RWPE2 (cell line): ENCODE results near the gene SH3PXD2B.
"Not testable (repeated sequence)": the region's sequence is repeated elsewhere in the genome, so short reads cannot be mapped to it uniquely, and the experiment has no call there.

Experiments used
- ATAC-seq: fragments of 200-7000 bp; cut with Tn5 transposase; 3 replicates; pipeline ENCODE4 v1.9.1; 2021; ENCODE audit warnings: low read depth
- DNase-seq: peaks from one replicate; pipeline ENCODE4 v3.0.0-alpha.2; 2020; ENCODE audit warnings: low spot score
- H3K27ac ChIP-seq: fragments of 450-650 bp; 2 replicates; pipeline ENCODE4 v1.5.1; 2017; ENCODE audit warnings: mild to moderate bottlenecking; ENCODE audit not compliant: poor library complexity, severe bottlenecking
- H3K27me3 ChIP-seq: fragments of 250-450 bp; sonication (Bioruptor Pico); 2 replicates; pipeline ENCODE4 v1.5.1; 2021; ENCODE audit warnings: mild to moderate bottlenecking, moderate library complexity; ENCODE audit not compliant: insufficient read depth, poor library complexity, severe bottlenecking
- H3K36me3 ChIP-seq: fragments of 250-450 bp; sonication (Bioruptor Pico); 2 replicates; pipeline ENCODE4 v1.5.1; 2020; ENCODE audit warnings: low read depth, mild to moderate bottlenecking, moderate library complexity
- H3K4me1 ChIP-seq: fragments of 250-450 bp; sonication (Bioruptor Pico); 2 replicates; pipeline ENCODE4 v1.5.1; 2021; ENCODE audit warnings: mild to moderate bottlenecking, moderate library complexity; ENCODE audit not compliant: insufficient read depth, poor library complexity, severe bottlenecking
- H3K4me3 ChIP-seq: fragments of 250-450 bp; sonication (Bioruptor Pico); 2 replicates; pipeline ENCODE4 v1.5.1; 2021; ENCODE audit warnings: mild to moderate bottlenecking, moderate library complexity; ENCODE audit not compliant: severe bottlenecking
- H3K9me3 ChIP-seq: fragments of 250-450 bp; sonication (Bioruptor Pico); 2 replicates; pipeline ENCODE4 v1.5.1; 2021; ENCODE audit warnings: mild to moderate bottlenecking, moderate library complexity; ENCODE audit not compliant: severe bottlenecking
- TF ChIP-seq, protein P1 (sequence below): fragments of 450-650 bp; IDR thresholded peaks from one replicate; pipeline ENCODE4 v1.5.1; 2017; ENCODE audit warnings: mild to moderate bottlenecking, moderate library complexity; ENCODE audit not compliant: poor library complexity, severe bottlenecking

SH3PXD2B gene

DNA sequence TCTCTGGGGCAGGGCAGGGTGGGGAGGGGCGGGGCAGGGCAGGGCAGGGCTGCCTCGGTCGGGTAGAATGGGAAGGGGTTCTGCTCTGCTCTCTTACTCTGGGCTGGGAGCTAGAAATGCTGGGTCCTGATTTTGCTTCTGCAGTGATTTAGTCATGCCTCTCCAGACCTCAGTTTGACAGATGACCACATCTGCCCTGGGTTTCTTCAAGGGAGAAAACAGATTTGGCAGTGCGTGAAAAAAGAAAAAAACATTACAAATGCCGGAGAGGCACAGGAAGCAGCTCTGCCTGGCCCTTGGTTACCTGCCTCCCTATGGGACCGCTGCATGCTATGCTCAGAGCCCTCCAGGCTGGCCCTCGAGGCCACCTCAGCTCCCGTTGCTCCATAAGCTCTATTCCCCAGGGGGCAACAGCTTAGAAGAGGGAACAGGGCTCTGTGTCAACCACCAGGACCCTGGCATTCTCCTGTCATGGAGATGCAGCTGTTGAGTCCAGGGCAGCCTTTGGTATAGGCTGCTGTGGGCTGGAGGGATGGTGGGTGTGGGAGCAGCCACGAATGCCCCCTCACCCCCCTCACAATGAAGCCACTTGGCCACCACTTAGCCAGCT lies 117.5 kb downstream of the SH3PXD2B start:
- Histone ChIP-seq H3K27me3 (no peaks in the 10 kb centered on the region), H3K27ac (no peak overlapping the region)

DNA sequence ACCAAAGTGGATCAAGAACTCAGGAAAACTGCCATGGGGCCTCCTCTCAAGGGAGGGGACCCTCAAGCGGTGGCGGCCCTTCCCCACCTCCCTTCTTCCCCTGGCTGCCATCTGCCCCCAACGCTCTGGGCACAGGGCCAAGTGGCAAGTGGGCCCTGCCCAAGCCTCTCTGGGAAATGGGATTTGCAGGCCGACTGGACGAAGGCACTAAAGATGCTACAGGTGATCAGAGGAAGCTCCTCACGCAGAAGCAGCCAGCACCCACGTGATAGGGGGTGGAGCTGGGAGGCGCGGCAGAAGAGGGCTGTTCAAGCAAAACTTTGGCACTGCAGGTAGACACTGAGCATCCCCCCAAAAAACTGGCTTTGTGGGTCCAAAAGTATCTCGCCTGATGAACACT lies 118.1 kb downstream of the SH3PXD2B start:
- TF ChIP-seq, protein P1, sequence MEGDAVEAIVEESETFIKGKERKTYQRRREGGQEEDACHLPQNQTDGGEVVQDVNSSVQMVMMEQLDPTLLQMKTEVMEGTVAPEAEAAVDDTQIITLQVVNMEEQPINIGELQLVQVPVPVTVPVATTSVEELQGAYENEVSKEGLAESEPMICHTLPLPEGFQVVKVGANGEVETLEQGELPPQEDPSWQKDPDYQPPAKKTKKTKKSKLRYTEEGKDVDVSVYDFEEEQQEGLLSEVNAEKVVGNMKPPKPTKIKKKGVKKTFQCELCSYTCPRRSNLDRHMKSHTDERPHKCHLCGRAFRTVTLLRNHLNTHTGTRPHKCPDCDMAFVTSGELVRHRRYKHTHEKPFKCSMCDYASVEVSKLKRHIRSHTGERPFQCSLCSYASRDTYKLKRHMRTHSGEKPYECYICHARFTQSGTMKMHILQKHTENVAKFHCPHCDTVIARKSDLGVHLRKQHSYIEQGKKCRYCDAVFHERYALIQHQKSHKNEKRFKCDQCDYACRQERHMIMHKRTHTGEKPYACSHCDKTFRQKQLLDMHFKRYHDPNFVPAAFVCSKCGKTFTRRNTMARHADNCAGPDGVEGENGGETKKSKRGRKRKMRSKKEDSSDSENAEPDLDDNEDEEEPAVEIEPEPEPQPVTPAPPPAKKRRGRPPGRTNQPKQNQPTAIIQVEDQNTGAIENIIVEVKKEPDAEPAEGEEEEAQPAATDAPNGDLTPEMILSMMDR = no peak

More for the DNA sequence above, 117.5 kb downstream of the SH3PXD2B start:
- H3K9me3 ChIP-seq = no peaks in the 10 kb centered on the region
- H3K4me1 ChIP-seq = no peaks in the 10 kb centered on the region
- H3K36me3 ChIP-seq = peaks cover 4% of the 10 kb centered on the region
- no peak for DNase-seq
- TF ChIP-seq, protein P1 = no peak
- H3K4me3 ChIP-seq = no peak overlapping the region
- no peak; the same call in 2 of the 3 replicates for ATAC-seq

DNA sequence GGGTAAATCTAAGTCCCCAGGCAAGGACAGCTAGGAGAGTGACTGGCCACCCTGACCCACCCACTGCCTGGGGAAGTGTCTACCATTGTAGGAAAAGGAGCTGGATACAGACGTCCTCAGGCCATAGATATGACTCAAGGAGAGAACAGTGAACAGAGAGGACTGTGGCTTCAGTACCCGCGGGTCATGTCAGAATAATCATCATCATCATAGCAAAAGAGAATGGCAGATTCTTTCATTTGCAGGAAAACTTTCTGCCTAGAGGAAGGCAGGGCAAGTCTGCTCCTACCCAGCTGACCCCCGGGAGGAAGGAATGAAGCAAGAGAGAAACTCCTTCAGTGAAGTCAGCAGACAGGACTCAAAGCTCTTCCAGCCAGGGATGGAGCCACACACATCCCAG lies 118.6 kb downstream of the SH3PXD2B start:
- DNase-seq (no peak), ATAC-seq (no peak)
- no peak overlapping the region for H3K4me3 ChIP-seq
- H3K4me1 ChIP-seq = no peaks in the 10 kb centered on the region
- H3K9me3 ChIP-seq = no peaks in the 10 kb centered on the region
- H3K27ac ChIP-seq = no peak overlapping the region
- H3K36me3 ChIP-seq = no peaks in the 10 kb centered on the region; the same call in none of the 2 replicates
- TF ChIP-seq, protein P1 = no peak
- H3K27me3 ChIP-seq = no peaks in the 10 kb centered on the region

More for the DNA sequence above, 118.1 kb downstream of the SH3PXD2B start:
- Histone ChIP-seq H3K4me1 (no peaks in the 10 kb centered on the region), H3K27me3 (no peaks in the 10 kb centered on the region), H3K36me3 (no peaks in the 10 kb centered on the region; the same call in none of the 2 replicates), H3K4me3 (no peak overlapping the region), H3K27ac (no peak overlapping the region), H3K9me3 (no peaks in the 10 kb centered on the region)
- DNase-seq (no peak), ATAC-seq (no peak)

DNA sequence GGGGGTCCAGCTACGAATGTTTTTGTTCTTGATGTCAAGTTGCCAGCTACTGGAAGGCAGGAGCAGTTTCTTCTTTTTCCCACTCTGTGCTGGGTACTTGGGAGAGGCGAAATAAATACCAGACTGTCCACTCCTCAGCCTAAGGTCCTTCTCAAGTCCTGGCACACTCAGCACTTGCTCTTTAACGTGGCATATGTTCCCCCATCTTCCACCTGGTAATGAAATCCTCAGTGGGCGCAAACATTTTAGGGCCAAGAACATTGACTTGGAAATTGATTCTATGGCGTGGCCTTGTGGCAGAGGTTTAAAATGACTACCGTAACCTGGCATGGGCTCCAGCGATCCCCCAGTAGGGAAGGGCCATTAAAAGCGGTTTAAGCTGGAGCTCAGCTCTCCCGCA lies 119.7 kb downstream of the SH3PXD2B start:
- ATAC-seq (no peak), DNase-seq (no peak)
- TF ChIP-seq, protein P1 = no peak
- no peaks in the 10 kb centered on the region; the same call in 1 of the 2 replicates for H3K36me3 ChIP-seq
- H3K4me1 ChIP-seq = no peaks in the 10 kb centered on the region
- no peak overlapping the region for H3K4me3 ChIP-seq
- H3K27ac ChIP-seq = no peak overlapping the region
- no peaks in the 10 kb centered on the region for H3K27me3 ChIP-seq
- no peaks in the 10 kb centered on the region for H3K9me3 ChIP-seq

DNA sequence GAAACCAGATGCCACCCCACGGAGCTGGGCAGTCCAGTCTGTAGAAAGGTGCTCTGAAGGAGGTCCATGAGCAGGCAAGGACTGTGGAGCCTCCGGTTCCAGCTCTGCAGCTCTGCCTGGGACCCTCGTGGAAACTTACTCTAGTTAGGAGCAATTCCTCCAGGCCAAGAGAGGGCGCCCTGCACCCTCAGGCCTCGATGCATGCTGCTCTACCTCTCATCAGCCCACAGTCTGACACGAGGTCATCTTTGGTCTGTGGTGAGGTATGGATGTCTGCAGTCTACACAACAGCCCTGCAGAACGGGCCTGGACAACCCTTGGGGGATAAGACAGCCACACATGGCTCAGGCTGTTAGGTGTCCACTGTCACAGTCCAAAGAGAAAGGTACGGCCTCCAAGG lies 120.1 kb downstream of the SH3PXD2B start:
- DNase-seq (no peak), ATAC-seq (0 out of 3 replicates have a peak, but pooled peaks have one; percentile 5)
- H3K4me3 ChIP-seq = no peak overlapping the region

DNA sequence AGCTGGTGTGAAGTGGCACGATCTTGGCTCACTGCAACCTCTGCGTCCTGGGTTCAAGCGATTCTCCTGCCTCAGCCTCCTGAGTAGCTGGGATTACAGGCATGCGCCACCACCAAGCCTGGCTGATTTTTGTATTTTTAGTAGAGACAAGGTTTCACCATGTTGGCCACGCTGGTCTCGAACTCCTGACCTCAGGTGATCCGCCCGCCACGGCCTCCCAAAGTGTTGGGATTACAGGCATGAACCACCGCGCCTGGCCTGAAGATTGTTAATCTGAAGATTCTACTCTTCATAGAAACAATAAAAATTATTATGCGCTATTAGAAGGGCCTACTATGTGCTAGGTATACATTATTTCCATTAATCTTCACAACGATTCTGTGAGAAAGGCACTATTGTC lies 127.4 kb downstream of the SH3PXD2B start:
- H3K9me3 ChIP-seq, ATAC-seq, H3K27me3 ChIP-seq, H3K4me1 ChIP-seq, H3K4me3 ChIP-seq, H3K27ac ChIP-seq, H3K36me3 ChIP-seq: not testable (repeated sequence)
- peak; percentile 12 for DNase-seq

More for the DNA sequence above, 120.1 kb downstream of the SH3PXD2B start:
- Histone ChIP-seq H3K36me3 (no peaks in the 10 kb centered on the region; the same call in 1 of the 2 replicates), H3K27ac (no peak overlapping the region), H3K9me3 (no peaks in the 10 kb centered on the region), H3K4me1 (no peaks in the 10 kb centered on the region), H3K27me3 (no peaks in the 10 kb centered on the region)
- TF ChIP-seq, protein P1 = peak; percentile 41
